ENCODE results near the gene KDM2B.

The KDM2B gene

GRCh38 chr12:121507984-121508383, 72.8 kb downstream of the KDM2B start:
- Histone ChIP-seq H3K4me2 (ENCODE audit: insufficient read depth, low read length, poor library complexity, severe bottlenecking) (no peak overlapping the region), H2AK5ac (ENCODE audit: low read depth, low read length) (no peak overlapping the region), H3K79me1 (ENCODE audit: low read depth, low read length) (peaks cover 3% of the 10 kb centered on the region), H3K9me3 (replicated peaks in 1 of 2; ENCODE audit: control insufficient read depth in 2 of 2, insufficient read depth in 1 of 2, low read depth in 1 of 2, low read length in 2 of 2) (peaks cover 0 to 2% of the 10 kb centered on the region in 2 donors), H4K8ac (ENCODE audit: low read depth, low read length) (no peak overlapping the region), H3K4me1 (ENCODE audit: control insufficient read depth in 2 of 2, insufficient read depth in 1 of 2, low read depth in 1 of 2, low read length in 2 of 2) (no peaks in the 10 kb centered on the region), H3K9ac (ENCODE audit: low read depth, low read length, poor library complexity) (no peak overlapping the region), H4K91ac (ENCODE audit: low read depth, low read length, poor library complexity) (no peak overlapping the region), H2BK5ac (ENCODE audit: low read length) (no peak overlapping the region), H3K23ac (ENCODE audit: low read depth, low read length, poor library complexity) (no peak overlapping the region), H3K18ac (ENCODE audit: low read length) (no peak overlapping the region), H2BK120ac (ENCODE audit: low read depth, low read length) (no peak overlapping the region), H3K27ac (replicated peaks; ENCODE audit: low read length) (no peak overlapping the region), H2BK15ac (ENCODE audit: low read length) (no peak overlapping the region), H2BK12ac (ENCODE audit: low read length) (no peak overlapping the region), H3K27me3 (ENCODE audit: control insufficient read depth in 3 of 3, insufficient read depth in 3 of 3, low read depth in 1 of 3, low read length in 3 of 3) (no peaks in the 10 kb centered on the region), H3K14ac (ENCODE audit: low read length) (no peak overlapping the region), H2AFZ (ENCODE audit: low read length) (no peak overlapping the region), H3K4me3 (ENCODE audit: low read length in 2 of 2) (no peak overlapping the region), H3K4ac (ENCODE audit: low read length) (no peak overlapping the region), H3K36me3 (replicated peaks in 1 of 2; ENCODE audit: control insufficient read depth in 2 of 2, insufficient read depth in 2 of 2, low read length in 2 of 2) (peaks cover 42 to 88% of the 10 kb centered on the region in 2 donors)
- no peak for DNase-seq (ENCODE audit: low spot score)
- no CpG with 5 or more reads among the region's 3 CpGs for WGBS, 2 donors (ENCODE audit: extremely low coverage in 2 of 2, insufficient read length in 2 of 2, insufficient replicate concordance in 1 of 2)

- H2AFZ ChIP-seq (ENCODE audit: low read length), result no peak overlapping the region
- H2BK120ac ChIP-seq (ENCODE audit: low read depth, low read length), result no peak overlapping the region
- no peaks in the 10 kb centered on the region for H3K4me1 ChIP-seq (ENCODE audit: control insufficient read depth in 2 of 2, insufficient read depth in 1 of 2, low read depth in 1 of 2, low read length in 2 of 2)
- H3K9ac ChIP-seq (ENCODE audit: low read depth, low read length, poor library complexity), result no peak overlapping the region
- H3K4me2 ChIP-seq (ENCODE audit: insufficient read depth, low read length, poor library complexity, severe bottlenecking), result no peak overlapping the region
- no peak overlapping the region for H2AK5ac ChIP-seq (ENCODE audit: low read depth, low read length)
- H3K27me3 ChIP-seq (ENCODE audit: control insufficient read depth in 3 of 3, insufficient read depth in 3 of 3, low read depth in 1 of 3, low read length in 3 of 3), result no peaks in the 10 kb centered on the region
- no peak overlapping the region for H4K91ac ChIP-seq (ENCODE audit: low read depth, low read length, poor library complexity)
- no CpG with 5 or more reads among the region's 8 CpGs for WGBS, 2 donors (ENCODE audit: extremely low coverage in 2 of 2, insufficient read length in 2 of 2, insufficient replicate concordance in 1 of 2)
- no peak overlapping the region for H3K4me3 ChIP-seq (ENCODE audit: low read length in 2 of 2)
- no peak overlapping the region for H3K18ac ChIP-seq (ENCODE audit: low read length)
- no peak for DNase-seq (ENCODE audit: low spot score)
- H3K14ac ChIP-seq (ENCODE audit: low read length), result no peak overlapping the region
- no peak overlapping the region for H2BK5ac ChIP-seq (ENCODE audit: low read length)
- H3K4ac ChIP-seq (ENCODE audit: low read length), result no peak overlapping the region
- no peak overlapping the region for H3K23ac ChIP-seq (ENCODE audit: low read depth, low read length, poor library complexity)
- peaks cover 0 to 2% of the 10 kb centered on the region in 2 donors for H3K9me3 ChIP-seq (replicated peaks in 1 of 2; ENCODE audit: control insufficient read depth in 2 of 2, insufficient read depth in 1 of 2, low read depth in 1 of 2, low read length in 2 of 2)
- peaks cover 35 to 86% of the 10 kb centered on the region in 2 donors for H3K36me3 ChIP-seq (replicated peaks in 1 of 2; ENCODE audit: control insufficient read depth in 2 of 2, insufficient read depth in 2 of 2, low read length in 2 of 2)
- H2BK15ac ChIP-seq (ENCODE audit: low read length), result no peak overlapping the region
- peaks cover 3% of the 10 kb centered on the region for H3K79me1 ChIP-seq (ENCODE audit: low read depth, low read length)
- H2BK12ac ChIP-seq (ENCODE audit: low read length), result no peak overlapping the region
- no peak overlapping the region for H3K27ac ChIP-seq (replicated peaks; ENCODE audit: low read length)
- no peak overlapping the region for H4K8ac ChIP-seq (ENCODE audit: low read depth, low read length)
Observed at GRCh38 chr12:121507245-121507644, 73.6 kb downstream of the KDM2B start.

GRCh38 chr12:121505513-121505912, 75.3 kb downstream of the KDM2B start:
- H3K36me3 ChIP-seq (replicated peaks in 1 of 2; ENCODE audit: control insufficient read depth in 2 of 2, insufficient read depth in 2 of 2, low read length in 2 of 2), result peaks cover 29 to 75% of the 10 kb centered on the region in 2 donors
- H3K4me1 ChIP-seq (ENCODE audit: control insufficient read depth in 2 of 2, insufficient read depth in 1 of 2, low read depth in 1 of 2, low read length in 2 of 2), result peaks cover under 1 to 3% of the 10 kb centered on the region in 2 donors
- no peak overlapping the region for H3K4me3 ChIP-seq (ENCODE audit: low read length in 2 of 2)
- no peak overlapping the region for H2AK5ac ChIP-seq (ENCODE audit: low read depth, low read length)
- peaks cover 0 to 2% of the 10 kb centered on the region in 2 donors for H3K9me3 ChIP-seq (replicated peaks in 1 of 2; ENCODE audit: control insufficient read depth in 2 of 2, insufficient read depth in 1 of 2, low read depth in 1 of 2, low read length in 2 of 2)
- H3K18ac ChIP-seq (ENCODE audit: low read length), result no peak overlapping the region
- H3K79me1 ChIP-seq (ENCODE audit: low read depth, low read length), result peaks cover 3% of the 10 kb centered on the region
- no peaks in the 10 kb centered on the region for H3K27me3 ChIP-seq (ENCODE audit: control insufficient read depth in 3 of 3, insufficient read depth in 3 of 3, low read depth in 1 of 3, low read length in 3 of 3)
- no peak overlapping the region for H3K4me2 ChIP-seq (ENCODE audit: insufficient read depth, low read length, poor library complexity, severe bottlenecking)
- no peak overlapping the region for H3K27ac ChIP-seq (replicated peaks; ENCODE audit: low read length)
- H2BK12ac ChIP-seq (ENCODE audit: low read length), result no peak overlapping the region
- no peak overlapping the region for H3K23ac ChIP-seq (ENCODE audit: low read depth, low read length, poor library complexity)
- no CpG with 5 or more reads among the region's 3 CpGs for WGBS, 2 donors (ENCODE audit: extremely low coverage in 2 of 2, insufficient read length in 2 of 2, insufficient replicate concordance in 1 of 2)
- H2BK15ac ChIP-seq (ENCODE audit: low read length), result no peak overlapping the region
- H2BK5ac ChIP-seq (ENCODE audit: low read length), result no peak overlapping the region
- no peak overlapping the region for H3K9ac ChIP-seq (ENCODE audit: low read depth, low read length, poor library complexity)
- DNase-seq (ENCODE audit: low spot score), result no peak
- H2BK120ac ChIP-seq (ENCODE audit: low read depth, low read length), result no peak overlapping the region
- H2AFZ ChIP-seq (ENCODE audit: low read length), result no peak overlapping the region
- H4K91ac ChIP-seq (ENCODE audit: low read depth, low read length, poor library complexity), result no peak overlapping the region
- H3K4ac ChIP-seq (ENCODE audit: low read length), result no peak overlapping the region
- no peak overlapping the region for H4K8ac ChIP-seq (ENCODE audit: low read depth, low read length)
- no peak overlapping the region for H3K14ac ChIP-seq (ENCODE audit: low read length)

- Histone ChIP-seq H4K8ac (ENCODE audit: low read depth, low read length) (no peak overlapping the region), H3K79me1 (ENCODE audit: low read depth, low read length) (peaks cover 5% of the 10 kb centered on the region), H3K4me1 (ENCODE audit: control insufficient read depth in 2 of 2, insufficient read depth in 1 of 2, low read depth in 1 of 2, low read length in 2 of 2) (peaks cover 2 to 7% of the 10 kb centered on the region in 2 donors), H2BK15ac (ENCODE audit: low read length) (no peak overlapping the region), H3K18ac (ENCODE audit: low read length) (no peak overlapping the region), H3K4ac (ENCODE audit: low read length) (no peak overlapping the region), H3K27ac (replicated peaks; ENCODE audit: low read length) (no peak overlapping the region), H4K91ac (ENCODE audit: low read depth, low read length, poor library complexity) (no peak overlapping the region), H3K23ac (ENCODE audit: low read depth, low read length, poor library complexity) (no peak overlapping the region), H3K9ac (ENCODE audit: low read depth, low read length, poor library complexity) (no peak overlapping the region), H3K27me3 (ENCODE audit: control insufficient read depth in 3 of 3, insufficient read depth in 3 of 3, low read depth in 1 of 3, low read length in 3 of 3) (no peaks in the 10 kb centered on the region), H3K36me3 (replicated peaks in 1 of 2; ENCODE audit: control insufficient read depth in 2 of 2, insufficient read depth in 2 of 2, low read length in 2 of 2) (peaks cover 25 to 65% of the 10 kb centered on the region in 2 donors), H3K14ac (ENCODE audit: low read length) (no peak overlapping the region), H2AK5ac (ENCODE audit: low read depth, low read length) (no peak overlapping the region), H2BK5ac (ENCODE audit: low read length) (no peak overlapping the region), H2AFZ (ENCODE audit: low read length) (no peak overlapping the region), H3K4me2 (ENCODE audit: insufficient read depth, low read length, poor library complexity, severe bottlenecking) (no peak overlapping the region), H3K9me3 (replicated peaks in 1 of 2; ENCODE audit: control insufficient read depth in 2 of 2, insufficient read depth in 1 of 2, low read depth in 1 of 2, low read length in 2 of 2) (peaks cover 0 to 2% of the 10 kb centered on the region in 2 donors), H2BK12ac (ENCODE audit: low read length) (no peak overlapping the region), H3K4me3 (ENCODE audit: low read length in 2 of 2) (no peak overlapping the region), H2BK120ac (ENCODE audit: low read depth, low read length) (no peak overlapping the region)
- DNase-seq (ENCODE audit: low spot score), result no peak
- no CpG with 5 or more reads among the region's 13 CpGs for WGBS, 2 donors (ENCODE audit: extremely low coverage in 2 of 2, insufficient read length in 2 of 2, insufficient replicate concordance in 1 of 2)
Observed at GRCh38 chr12:121504505-121504904, 76.3 kb downstream of the KDM2B start.

All from neuronal stem cell (in vitro differentiated cells).